ENCODE data around the gene ROBO1.

Gene ROBO1

DNA sequence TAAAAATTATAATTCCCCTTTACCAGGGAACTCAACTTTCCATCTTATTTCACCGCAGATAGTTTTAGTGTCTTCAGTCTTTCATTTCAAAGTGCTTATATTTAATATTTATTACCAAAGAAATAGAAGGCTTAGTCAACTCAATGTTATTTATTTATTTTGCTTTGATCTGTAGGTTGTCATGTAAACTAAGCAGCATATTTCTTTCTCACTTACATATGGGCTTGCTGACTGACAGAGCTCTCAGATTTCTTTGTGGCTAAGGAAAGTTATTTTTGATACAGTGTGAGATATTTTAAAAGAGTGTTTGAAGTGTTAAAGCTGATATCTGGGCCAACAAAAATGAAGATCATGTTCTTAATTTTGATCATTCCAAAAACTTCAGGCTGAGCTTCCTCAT is 331.4 kb downstream of the ROBO1 start:
- Histone ChIP-seq H3K4me3 (ENCODE audit: low read length) (no peak overlapping the region), H3K27me3 (ENCODE audit: insufficient read depth, low read length) (no peaks in the 10 kb centered on the region), H3K9me3 (ENCODE audit: insufficient read depth, low read depth, low read length) (no peaks in the 10 kb centered on the region), H3K36me3 (ENCODE audit: insufficient read depth, low read depth, low read length) (no peaks in the 10 kb centered on the region), H3K9ac (ENCODE audit: low read depth, low read length) (no peak overlapping the region), H3K4me1 (ENCODE audit: insufficient read depth, low read length) (no peaks in the 10 kb centered on the region), H3K27ac (ENCODE audit: low read length) (no peak overlapping the region)

DNA sequence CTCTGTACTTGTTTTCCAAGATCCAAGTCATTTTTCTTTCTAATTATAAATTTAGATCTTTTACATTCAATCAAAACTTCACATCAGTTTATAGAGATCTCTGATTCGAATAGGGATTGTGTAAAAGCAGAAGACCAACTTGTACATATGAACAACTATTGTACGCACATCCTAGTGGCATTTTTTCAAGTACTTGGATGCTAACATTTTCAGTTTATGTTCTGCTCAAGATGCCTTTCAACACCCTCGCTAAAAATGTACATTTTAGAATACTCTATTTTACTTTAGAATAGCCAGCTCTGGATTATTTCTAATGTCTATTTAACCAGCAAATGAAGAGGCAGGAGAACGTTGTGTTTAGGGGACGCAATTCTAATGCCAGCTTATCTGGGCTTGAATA is 340.7 kb downstream of the ROBO1 start:
- no peak overlapping the region for H3K27ac ChIP-seq (ENCODE audit: low read length)
- no peaks in the 10 kb centered on the region for H3K27me3 ChIP-seq (ENCODE audit: insufficient read depth, low read length)
- H3K4me1 ChIP-seq (ENCODE audit: insufficient read depth, low read length) = no peaks in the 10 kb centered on the region
- no peaks in the 10 kb centered on the region for H3K9me3 ChIP-seq (ENCODE audit: insufficient read depth, low read depth, low read length)
- H3K9ac ChIP-seq (ENCODE audit: low read depth, low read length) = no peak overlapping the region
- H3K36me3 ChIP-seq (ENCODE audit: insufficient read depth, low read depth, low read length) = no peaks in the 10 kb centered on the region
- H3K4me3 ChIP-seq (ENCODE audit: low read length) = no peak overlapping the region

DNA sequence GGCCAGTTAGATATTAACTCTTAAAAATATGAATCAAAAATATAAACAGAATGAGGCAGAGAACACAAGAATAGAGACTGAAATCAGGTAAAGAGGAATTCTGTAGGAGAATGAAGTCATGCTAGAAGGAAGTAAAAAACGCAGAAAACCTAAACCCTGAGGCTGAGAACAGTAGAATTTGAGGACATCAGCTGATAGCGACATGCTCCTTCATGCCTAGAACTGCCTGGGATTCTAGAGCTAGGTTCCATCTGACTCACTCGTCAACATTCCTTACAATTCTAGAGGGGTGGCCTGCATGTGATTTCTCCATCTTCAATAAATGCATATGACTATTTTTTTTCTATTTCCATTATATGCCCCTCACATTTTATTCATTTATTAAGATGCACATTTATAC is 343.0 kb downstream of the ROBO1 start:
- H3K9me3 ChIP-seq (ENCODE audit: insufficient read depth, low read depth, low read length) = no peaks in the 10 kb centered on the region
- no peak overlapping the region for H3K27ac ChIP-seq (ENCODE audit: low read length)

GRCh38 chr3:79423417-79423816 is 344.4 kb downstream of the ROBO1 start:
- no peaks in the 10 kb centered on the region for H3K36me3 ChIP-seq (ENCODE audit: insufficient read depth, low read depth, low read length)
- no peaks in the 10 kb centered on the region for H3K27me3 ChIP-seq (ENCODE audit: insufficient read depth, low read length)
- H3K4me1 ChIP-seq (ENCODE audit: insufficient read depth, low read length) = no peaks in the 10 kb centered on the region
- H3K4me3 ChIP-seq (ENCODE audit: low read length) = no peak overlapping the region
- no peak overlapping the region for H3K9ac ChIP-seq (ENCODE audit: low read depth, low read length)
- H3K27ac ChIP-seq (ENCODE audit: low read length) = no peak overlapping the region
- no peaks in the 10 kb centered on the region for H3K9me3 ChIP-seq (ENCODE audit: insufficient read depth, low read depth, low read length)

More for the DNA sequence above, 343.0 kb downstream of the ROBO1 start:
- H3K4me3 ChIP-seq (ENCODE audit: low read length) = no peak overlapping the region
- no peaks in the 10 kb centered on the region for H3K36me3 ChIP-seq (ENCODE audit: insufficient read depth, low read depth, low read length)
- H3K27me3 ChIP-seq (ENCODE audit: insufficient read depth, low read length) = no peaks in the 10 kb centered on the region
- no peak overlapping the region for H3K9ac ChIP-seq (ENCODE audit: low read depth, low read length)
- H3K4me1 ChIP-seq (ENCODE audit: insufficient read depth, low read length) = no peaks in the 10 kb centered on the region

DNA sequence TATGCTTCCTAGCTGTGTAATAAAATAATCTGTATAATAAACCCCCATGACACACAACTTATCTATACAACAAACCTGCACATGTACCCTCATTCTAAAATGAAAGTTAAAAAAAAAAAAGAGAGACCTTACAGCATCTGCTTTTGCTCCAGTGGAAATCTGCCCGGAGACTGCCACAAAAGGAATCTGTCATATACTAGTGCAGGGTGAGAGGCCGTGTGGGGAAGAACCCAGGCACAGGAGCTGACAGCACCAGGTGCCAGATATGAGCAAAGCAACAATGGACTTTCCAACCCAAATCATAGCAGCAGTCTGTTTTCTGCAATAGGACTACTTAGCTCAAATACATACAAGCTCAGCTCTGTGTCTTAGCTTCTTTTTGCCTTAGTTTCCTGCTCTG is 346.5 kb downstream of the ROBO1 start:
- Histone ChIP-seq H3K27me3 (ENCODE audit: insufficient read depth, low read length) (no peaks in the 10 kb centered on the region), H3K9ac (ENCODE audit: low read depth, low read length) (no peak overlapping the region), H3K9me3 (ENCODE audit: insufficient read depth, low read depth, low read length) (no peaks in the 10 kb centered on the region), H3K4me1 (ENCODE audit: insufficient read depth, low read length) (no peaks in the 10 kb centered on the region), H3K36me3 (ENCODE audit: insufficient read depth, low read depth, low read length) (no peaks in the 10 kb centered on the region), H3K27ac (ENCODE audit: low read length) (no peak overlapping the region), H3K4me3 (ENCODE audit: low read length) (no peak overlapping the region)

DNA sequence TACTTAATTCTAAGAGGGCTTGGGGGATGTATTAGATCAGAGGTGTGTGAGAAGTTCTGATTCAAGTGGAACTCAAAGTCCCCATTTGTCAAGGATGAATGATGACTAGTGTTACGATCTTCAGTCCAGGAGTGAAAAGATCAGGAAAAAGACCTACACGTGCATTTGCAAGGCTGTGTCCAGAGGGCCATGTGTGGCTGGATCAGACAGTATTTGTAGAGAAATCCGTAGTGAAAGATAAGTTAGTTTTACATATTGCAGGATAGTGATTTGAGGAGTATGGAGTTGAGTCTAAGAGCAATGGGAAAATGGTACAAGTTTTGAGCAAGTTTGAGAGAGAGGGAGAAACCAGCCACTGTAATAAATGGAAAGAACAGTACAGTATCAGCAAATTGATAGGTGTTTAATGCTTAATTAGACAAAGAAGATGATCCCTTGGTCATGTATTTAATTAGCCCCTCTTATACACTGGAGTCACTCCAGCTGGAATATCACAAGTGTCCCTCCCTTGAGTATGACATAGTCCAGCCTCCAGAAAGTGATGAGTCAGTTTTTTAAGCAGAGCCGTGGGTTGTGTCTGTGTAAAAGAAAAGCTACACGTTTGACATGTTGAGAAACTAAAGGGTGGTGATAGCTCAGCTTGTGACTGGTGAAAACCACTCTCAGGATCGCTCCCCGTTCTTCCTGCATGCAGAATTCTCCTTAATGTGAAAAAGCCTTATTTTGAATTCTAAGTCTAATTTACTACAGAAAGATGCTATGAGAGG is 348.8 kb downstream of the ROBO1 start:
- Histone ChIP-seq H3K27ac (ENCODE audit: low read length) (no peak overlapping the region), H3K9me3 (ENCODE audit: insufficient read depth, low read depth, low read length) (no peaks in the 10 kb centered on the region), H3K36me3 (ENCODE audit: insufficient read depth, low read depth, low read length) (no peaks in the 10 kb centered on the region), H3K4me3 (ENCODE audit: low read length) (no peak overlapping the region), H3K27me3 (ENCODE audit: insufficient read depth, low read length) (no peaks in the 10 kb centered on the region), H3K9ac (ENCODE audit: low read depth, low read length) (no peak overlapping the region), H3K4me1 (ENCODE audit: insufficient read depth, low read length) (no peaks in the 10 kb centered on the region)

- Histone ChIP-seq H3K4me3 (ENCODE audit: low read length) (no peak overlapping the region), H3K9ac (ENCODE audit: low read depth, low read length) (no peak overlapping the region), H3K9me3 (ENCODE audit: insufficient read depth, low read depth, low read length) (no peaks in the 10 kb centered on the region), H3K4me1 (ENCODE audit: insufficient read depth, low read length) (no peaks in the 10 kb centered on the region), H3K27me3 (ENCODE audit: insufficient read depth, low read length) (no peaks in the 10 kb centered on the region), H3K27ac (ENCODE audit: low read length) (no peak overlapping the region), H3K36me3 (ENCODE audit: insufficient read depth, low read depth, low read length) (no peaks in the 10 kb centered on the region)
Measured at GRCh38 chr3:79415356-79415755, 352.4 kb downstream of the ROBO1 start.

DNA sequence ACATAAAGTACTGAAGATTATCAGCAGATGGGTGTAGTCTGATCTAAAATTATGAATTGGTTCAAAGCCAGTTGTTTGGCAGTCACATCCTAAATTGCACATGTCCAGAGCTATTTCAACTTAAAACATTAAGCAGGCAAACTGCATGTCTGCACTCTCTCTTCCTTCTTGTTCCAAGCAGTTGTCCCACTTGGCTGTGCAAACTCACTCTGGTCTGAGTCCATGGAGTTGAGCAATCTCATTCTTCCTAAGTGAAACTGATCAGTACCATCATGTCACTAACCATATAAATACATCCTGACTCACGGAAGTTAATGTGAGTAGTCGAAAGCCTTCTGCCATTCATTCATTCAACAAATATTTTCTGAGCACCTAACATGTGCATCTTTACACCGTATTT is 353.0 kb downstream of the ROBO1 start:
- no peaks in the 10 kb centered on the region for H3K4me1 ChIP-seq (ENCODE audit: insufficient read depth, low read length)
- no peaks in the 10 kb centered on the region for H3K36me3 ChIP-seq (ENCODE audit: insufficient read depth, low read depth, low read length)
- H3K27ac ChIP-seq (ENCODE audit: low read length) = no peak overlapping the region
- H3K4me3 ChIP-seq (ENCODE audit: low read length) = no peak overlapping the region
- H3K9me3 ChIP-seq (ENCODE audit: insufficient read depth, low read depth, low read length) = no peaks in the 10 kb centered on the region
- no peak overlapping the region for H3K9ac ChIP-seq (ENCODE audit: low read depth, low read length)
- H3K27me3 ChIP-seq (ENCODE audit: insufficient read depth, low read length) = no peaks in the 10 kb centered on the region

DNA sequence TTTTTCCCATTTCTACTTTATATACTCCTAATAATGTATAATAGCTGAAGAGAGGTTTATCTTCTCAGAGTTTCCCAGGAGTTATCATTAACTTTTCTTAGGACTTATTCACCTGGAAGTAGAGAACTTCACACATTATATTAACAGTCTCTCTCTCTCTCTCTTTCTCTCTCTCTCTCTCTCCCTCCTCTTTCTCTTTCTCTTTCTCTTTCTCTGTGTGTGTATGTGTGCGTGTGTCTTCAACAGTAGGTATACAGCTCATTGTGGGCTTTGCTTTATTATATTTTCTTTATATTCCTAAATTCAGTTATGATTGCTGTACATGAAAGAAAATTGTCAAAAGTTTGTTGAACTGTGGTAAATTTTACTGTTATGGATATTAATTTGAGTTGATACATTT is 353.8 kb downstream of the ROBO1 start:
- H3K9me3 ChIP-seq (ENCODE audit: insufficient read depth, low read depth, low read length) = no peaks in the 10 kb centered on the region
- H3K27me3 ChIP-seq (ENCODE audit: insufficient read depth, low read length) = no peaks in the 10 kb centered on the region
- no peak overlapping the region for H3K9ac ChIP-seq (ENCODE audit: low read depth, low read length)
- H3K27ac ChIP-seq (ENCODE audit: low read length) = no peak overlapping the region
- H3K36me3 ChIP-seq (ENCODE audit: insufficient read depth, low read depth, low read length) = no peaks in the 10 kb centered on the region
- no peaks in the 10 kb centered on the region for H3K4me1 ChIP-seq (ENCODE audit: insufficient read depth, low read length)
- H3K4me3 ChIP-seq (ENCODE audit: low read length) = no peak overlapping the region

DNA sequence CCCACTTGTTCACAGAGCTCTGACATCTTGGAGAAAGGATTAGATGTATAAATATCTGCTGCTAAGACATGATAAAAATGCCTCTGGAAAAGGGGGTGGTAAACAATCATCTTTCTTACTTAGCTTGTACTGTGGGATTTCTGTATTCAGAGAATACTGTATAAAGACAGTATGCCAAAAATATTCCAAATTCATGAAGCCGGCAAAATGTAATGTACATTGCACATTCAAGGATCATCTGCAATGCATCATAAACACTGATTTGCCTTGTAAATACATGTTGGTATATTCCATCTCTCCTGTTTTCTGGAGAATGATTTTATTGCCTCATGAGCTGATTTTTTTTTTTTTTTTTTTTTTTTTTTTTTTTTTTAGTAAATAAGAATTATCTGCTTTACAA is 355.3 kb downstream of the ROBO1 start:
- H3K36me3 ChIP-seq (ENCODE audit: insufficient read depth, low read depth, low read length) = no peaks in the 10 kb centered on the region
- H3K9me3 ChIP-seq (ENCODE audit: insufficient read depth, low read depth, low read length) = no peaks in the 10 kb centered on the region
- no peak overlapping the region for H3K27ac ChIP-seq (ENCODE audit: low read length)
- no peak overlapping the region for H3K9ac ChIP-seq (ENCODE audit: low read depth, low read length)
- no peaks in the 10 kb centered on the region for H3K27me3 ChIP-seq (ENCODE audit: insufficient read depth, low read length)
- no peaks in the 10 kb centered on the region for H3K4me1 ChIP-seq (ENCODE audit: insufficient read depth, low read length)
- no peak overlapping the region for H3K4me3 ChIP-seq (ENCODE audit: low read length)

- no peaks in the 10 kb centered on the region for H3K27me3 ChIP-seq (ENCODE audit: insufficient read depth, low read length)
- no peaks in the 10 kb centered on the region for H3K4me1 ChIP-seq (ENCODE audit: insufficient read depth, low read length)
- no peak overlapping the region for H3K9ac ChIP-seq (ENCODE audit: low read depth, low read length)
- no peak overlapping the region for H3K27ac ChIP-seq (ENCODE audit: low read length)
- H3K9me3 ChIP-seq (ENCODE audit: insufficient read depth, low read depth, low read length) = no peaks in the 10 kb centered on the region
- H3K36me3 ChIP-seq (ENCODE audit: insufficient read depth, low read depth, low read length) = no peaks in the 10 kb centered on the region
- H3K4me3 ChIP-seq (ENCODE audit: low read length) = no peak overlapping the region
Measured at GRCh38 chr3:79410617-79411016, 357.2 kb downstream of the ROBO1 start.

DNA sequence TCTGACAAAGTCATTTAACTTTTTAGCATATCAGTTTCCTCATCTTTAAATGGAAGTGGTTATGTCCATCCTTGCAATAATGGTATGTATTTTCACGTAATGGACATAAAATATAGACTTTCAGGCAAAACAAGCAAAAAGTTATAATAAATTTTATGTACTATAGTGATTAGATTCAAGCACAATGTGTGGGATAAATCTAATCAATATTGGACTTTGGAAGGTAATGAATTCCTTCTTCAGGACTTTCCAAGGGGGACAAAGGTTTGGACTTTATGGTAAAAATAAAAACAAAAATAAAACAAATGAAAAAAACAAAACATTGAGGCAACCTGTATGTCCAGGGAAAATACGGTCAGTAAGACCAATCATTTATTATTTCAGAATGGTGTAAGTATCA is 357.7 kb downstream of the ROBO1 start:
- no peak overlapping the region for H3K4me3 ChIP-seq (ENCODE audit: low read length)
- H3K27me3 ChIP-seq (ENCODE audit: insufficient read depth, low read length) = no peaks in the 10 kb centered on the region
- no peaks in the 10 kb centered on the region for H3K36me3 ChIP-seq (ENCODE audit: insufficient read depth, low read depth, low read length)
- H3K27ac ChIP-seq (ENCODE audit: low read length) = no peak overlapping the region
- no peak overlapping the region for H3K9ac ChIP-seq (ENCODE audit: low read depth, low read length)
- no peaks in the 10 kb centered on the region for H3K4me1 ChIP-seq (ENCODE audit: insufficient read depth, low read length)
- H3K9me3 ChIP-seq (ENCODE audit: insufficient read depth, low read depth, low read length) = no peaks in the 10 kb centered on the region
